ENCODE measurements around the gene SLC2A1.

GRCh38 chr1:43004587-43005459 is 46.2 kb upstream of the SLC2A1 start:
- TF ChIP-seq, protein P1, sequence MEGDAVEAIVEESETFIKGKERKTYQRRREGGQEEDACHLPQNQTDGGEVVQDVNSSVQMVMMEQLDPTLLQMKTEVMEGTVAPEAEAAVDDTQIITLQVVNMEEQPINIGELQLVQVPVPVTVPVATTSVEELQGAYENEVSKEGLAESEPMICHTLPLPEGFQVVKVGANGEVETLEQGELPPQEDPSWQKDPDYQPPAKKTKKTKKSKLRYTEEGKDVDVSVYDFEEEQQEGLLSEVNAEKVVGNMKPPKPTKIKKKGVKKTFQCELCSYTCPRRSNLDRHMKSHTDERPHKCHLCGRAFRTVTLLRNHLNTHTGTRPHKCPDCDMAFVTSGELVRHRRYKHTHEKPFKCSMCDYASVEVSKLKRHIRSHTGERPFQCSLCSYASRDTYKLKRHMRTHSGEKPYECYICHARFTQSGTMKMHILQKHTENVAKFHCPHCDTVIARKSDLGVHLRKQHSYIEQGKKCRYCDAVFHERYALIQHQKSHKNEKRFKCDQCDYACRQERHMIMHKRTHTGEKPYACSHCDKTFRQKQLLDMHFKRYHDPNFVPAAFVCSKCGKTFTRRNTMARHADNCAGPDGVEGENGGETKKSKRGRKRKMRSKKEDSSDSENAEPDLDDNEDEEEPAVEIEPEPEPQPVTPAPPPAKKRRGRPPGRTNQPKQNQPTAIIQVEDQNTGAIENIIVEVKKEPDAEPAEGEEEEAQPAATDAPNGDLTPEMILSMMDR (IDR thresholded peaks at IDR 0.05), result no peak
- TF ChIP-seq POLR2A (IDR thresholded peaks at IDR 0.05), result no peak

All from tibial nerve (tissue), 3 donors.